T-helper 1 cell (primary cell): ENCODE measurements around the gene ZNF638.

Source experiments
- DNase-seq, 5 donors: peaks; one replicate each; pipeline ENCODE4 v3.0.0-alpha.2; 2012 to 2020

ZNF638 gene

DNA sequence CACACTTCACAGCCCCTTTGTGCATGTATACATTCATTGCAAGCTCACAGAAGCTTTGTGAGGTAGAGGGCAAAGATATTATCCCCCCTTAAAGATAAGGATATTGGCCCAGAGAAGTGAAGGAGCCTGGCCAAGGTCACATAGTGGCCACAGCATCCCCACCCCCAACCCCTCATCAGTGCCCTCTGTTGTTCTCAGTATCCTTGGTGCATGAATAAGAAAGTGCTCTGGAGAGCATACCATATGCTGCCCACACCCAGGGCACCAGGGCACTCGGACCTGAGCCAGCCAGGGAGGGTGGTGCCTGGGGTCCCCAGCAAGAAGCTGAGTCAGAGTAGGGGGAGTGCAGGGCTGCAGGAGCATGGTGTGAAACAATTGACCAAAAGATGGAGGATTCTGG is 125.0 kb downstream of the ZNF638 start:
- DNase-seq = no peak

DNA sequence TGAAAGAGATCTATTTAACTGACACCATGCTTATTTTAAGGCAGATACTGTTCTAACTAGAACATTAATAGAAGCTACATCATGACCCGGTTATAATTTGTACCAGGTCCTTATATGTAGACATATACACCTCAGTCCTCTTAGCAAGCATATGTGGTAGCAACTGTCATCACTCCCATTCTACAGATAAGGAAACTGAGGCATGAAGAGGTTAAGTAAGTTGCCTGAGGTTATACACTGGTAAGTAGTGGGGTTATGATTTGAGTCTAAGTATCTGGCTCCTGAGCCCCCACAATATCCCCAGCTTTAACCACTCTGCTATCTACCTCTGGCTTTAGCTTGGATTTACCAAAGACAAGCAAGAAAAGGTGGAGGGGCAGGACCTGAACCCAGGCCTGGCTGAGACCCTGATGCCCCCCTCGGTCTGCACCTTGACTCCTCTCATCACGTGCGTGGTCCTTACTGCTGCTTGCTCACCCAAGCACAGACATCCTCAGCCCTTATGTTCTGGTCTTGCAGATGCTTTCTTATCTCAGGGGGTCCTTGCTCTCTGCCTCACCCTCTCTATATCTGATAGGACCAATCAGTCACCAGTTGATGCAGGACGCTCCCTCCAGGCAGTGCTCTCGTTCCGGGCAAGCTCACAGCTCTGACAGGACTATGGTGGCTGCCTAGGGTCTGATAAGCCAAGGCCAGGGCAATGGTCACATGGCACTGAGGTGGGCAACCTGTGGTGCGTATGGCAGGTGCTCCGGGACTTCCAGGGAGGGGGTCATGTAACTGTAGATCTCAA is 125.7 kb downstream of the ZNF638 start:
- no peak for DNase-seq

GRCh38 chr2:71457923-71458322 is 126.3 kb downstream of the ZNF638 start:
- DNase-seq = no peak

DNA sequence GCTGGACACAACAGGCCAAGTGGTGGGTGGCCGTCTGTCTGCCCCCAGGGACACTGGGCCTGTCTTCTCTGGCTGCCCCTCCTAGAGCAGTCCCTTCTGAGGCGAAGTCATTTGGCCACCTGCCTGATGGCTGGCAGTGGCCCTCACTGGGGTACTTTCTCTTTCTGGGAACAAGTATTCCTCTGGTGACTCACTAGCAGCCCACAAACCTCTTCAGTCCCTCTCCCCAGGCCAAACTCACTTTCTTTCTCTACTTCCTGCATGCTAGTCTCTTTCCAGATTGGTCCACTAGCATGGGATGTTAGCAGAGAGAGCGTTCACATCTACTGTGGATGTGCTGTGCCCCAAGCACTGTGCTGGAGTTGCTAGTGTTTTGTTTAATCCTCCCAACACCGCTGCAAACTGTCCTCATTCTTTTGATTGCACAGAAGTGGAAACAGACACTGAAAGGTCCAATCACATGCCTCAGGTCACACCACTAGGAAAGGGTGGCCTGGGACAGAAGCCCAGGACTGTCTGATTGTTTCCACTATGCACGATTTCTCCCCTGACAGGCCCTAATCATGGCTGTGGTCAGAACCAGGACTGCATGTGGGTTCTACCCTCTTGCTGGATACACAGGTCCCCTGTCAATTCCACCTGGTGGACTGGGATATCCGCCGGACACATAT is 127.0 kb downstream of the ZNF638 start:
- DNase-seq = no peak

DNA sequence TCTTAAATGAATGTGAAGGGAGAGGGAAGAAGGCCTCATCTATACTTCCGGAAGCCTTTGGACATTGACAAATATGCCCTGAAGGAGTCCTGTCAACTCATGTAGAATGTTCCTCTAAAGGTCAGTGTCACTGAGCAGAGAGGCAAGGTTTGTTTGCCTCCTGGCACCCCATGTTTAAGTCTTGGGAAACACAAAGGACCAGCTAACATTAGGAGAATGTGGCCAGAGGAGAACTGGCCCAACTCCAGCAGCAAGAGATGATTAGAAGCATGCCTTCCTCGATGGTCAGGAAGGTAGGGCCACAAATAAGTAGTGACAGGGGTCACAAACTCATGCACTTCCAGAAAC is 127.5 kb downstream of the ZNF638 start:
- no peak for DNase-seq

DNA sequence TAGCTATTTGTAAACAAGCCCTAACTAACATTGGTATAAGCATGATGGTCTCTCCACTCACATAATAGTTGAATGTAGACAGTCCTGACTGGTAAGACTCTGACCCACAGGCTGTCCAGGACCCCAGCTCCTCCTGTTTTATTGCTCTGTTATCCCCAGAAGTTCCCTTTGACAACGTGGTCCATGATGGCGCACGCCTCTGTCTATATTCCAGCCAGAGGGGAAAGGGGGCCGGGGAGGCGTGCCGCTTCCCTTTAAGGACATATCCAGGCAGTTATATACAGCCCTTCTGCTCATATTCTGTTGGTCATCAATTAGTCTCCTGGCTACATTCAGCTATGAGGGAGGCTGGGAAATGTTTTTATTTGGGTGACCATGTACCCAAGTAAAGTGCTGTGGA is 128.5 kb downstream of the ZNF638 start:
- DNase-seq = no peak

- no peak for DNase-seq
Observed at GRCh38 chr2:71460595-71461303, 129.2 kb downstream of the ZNF638 start.

- DNase-seq = no peak
Observed at GRCh38 chr2:71461304-71461671, 129.7 kb downstream of the ZNF638 start.

DNA sequence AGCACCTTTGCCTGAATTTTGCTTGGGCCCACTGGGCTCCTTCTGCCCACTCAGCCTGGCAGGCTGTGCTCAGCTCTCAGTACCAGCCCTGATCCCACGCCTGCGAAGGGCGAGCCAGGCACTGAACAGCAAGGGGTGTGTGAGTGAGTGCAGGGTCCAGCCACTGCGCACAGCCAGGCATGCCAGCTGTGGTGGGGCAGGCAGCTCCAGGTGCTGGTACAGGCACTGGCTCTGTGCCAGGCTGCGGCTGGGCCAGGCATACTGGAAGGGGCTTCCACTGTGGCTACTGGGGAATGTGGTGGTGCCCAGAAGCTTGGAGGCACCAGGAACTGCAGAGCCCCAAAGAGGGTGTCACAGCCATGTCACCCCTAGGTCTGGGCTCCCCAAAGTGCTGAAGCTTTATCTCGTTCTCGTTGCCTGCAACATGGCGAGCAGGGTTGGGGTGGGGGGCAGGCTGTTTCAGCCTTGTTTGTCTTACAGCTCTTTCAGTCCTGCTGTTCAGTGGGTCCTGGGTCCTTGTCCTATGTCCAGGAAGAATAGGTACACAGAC is 130.5 kb downstream of the ZNF638 start:
- no peak for DNase-seq

GRCh38 chr2:71462641-71463341 is 131.2 kb downstream of the ZNF638 start:
- DNase-seq = no peak

DNA sequence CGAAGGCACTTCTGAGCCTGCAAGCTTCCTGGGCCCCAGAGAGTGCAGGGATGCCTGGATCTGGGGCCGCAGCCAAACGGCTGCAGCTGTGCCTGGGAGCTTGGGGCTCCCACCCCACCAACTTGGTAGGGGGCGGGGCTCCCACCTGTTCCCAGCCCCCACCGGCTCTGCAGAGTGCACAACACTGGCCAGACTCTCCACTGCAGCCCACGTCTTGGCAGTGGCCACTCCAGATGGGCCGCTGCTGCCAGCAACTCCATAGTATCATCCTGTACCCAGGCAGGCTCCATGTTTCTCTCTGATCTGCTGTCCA is 131.7 kb downstream of the ZNF638 start:
- no peak for DNase-seq

DNA sequence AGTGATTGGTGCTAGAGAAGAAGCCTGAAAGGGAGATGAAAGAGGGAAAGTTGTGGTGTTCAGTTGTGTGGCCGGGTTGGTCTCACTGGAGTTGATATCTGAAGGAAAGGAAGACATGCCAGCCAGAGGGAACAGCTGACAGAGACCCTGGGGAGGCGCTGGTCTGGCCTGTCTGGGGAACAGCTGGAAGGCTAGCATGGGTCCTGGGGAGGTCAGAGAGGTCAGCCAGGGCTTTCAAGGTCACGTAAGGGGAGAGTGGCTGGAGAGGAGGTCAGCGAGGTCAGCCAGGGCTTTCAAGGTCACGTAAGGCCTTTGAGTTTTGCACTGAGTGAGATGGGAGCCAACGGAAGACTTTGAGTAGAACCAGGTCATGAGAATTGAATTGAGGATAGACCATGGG is 132.8 kb downstream of the ZNF638 start:
- DNase-seq = no peak

- no peak for DNase-seq
Observed at GRCh38 chr2:71465356-71465755, 133.8 kb downstream of the ZNF638 start.

GRCh38 chr2:71465961-71466300 is 134.3 kb downstream of the ZNF638 start:
- DNase-seq = no peak

DNA sequence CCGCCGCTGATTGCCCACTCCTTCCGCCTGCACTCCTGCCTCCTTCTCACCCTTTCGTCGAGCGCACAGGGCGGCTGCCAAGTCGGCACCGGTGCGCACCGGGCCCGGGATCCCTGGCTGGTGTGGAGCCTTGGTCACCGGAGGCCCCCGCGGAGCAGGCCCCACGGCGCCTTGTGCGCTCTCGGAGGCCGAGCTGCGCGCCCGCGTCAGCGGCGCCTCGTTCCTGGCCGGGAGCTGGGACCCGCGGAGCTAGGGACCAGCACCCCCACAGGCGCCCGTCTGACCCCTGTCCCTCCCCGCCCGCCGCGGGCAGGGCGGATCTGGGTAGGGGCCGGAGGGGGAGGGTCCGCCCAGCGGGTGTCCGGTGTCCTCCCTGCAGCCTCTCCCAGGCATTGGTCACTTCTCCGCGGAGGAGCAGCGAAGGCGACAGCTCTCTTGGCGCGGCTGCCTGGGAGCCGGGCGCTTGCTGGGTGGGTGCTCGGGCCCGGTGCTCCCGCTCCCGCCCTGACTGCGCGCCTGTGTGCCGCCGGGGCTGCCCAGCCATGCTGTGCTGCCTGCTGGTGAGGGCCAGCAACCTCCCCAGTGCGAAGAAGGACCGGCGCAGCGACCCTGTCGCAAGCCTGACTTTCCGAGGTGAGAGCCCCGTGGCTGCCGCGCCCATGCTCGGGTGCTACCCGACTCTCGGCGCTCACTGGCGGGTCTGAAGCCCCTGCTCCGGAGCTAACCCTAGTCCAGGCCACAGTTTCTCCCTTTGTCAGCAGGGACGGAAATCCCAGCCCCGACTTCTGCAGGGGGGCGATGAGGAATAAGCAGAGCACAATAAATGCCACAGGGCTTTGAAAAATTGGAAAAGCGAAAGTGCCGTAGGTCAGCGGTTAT is 135.0 kb downstream of the ZNF638 start:
- no peak for DNase-seq

DNA sequence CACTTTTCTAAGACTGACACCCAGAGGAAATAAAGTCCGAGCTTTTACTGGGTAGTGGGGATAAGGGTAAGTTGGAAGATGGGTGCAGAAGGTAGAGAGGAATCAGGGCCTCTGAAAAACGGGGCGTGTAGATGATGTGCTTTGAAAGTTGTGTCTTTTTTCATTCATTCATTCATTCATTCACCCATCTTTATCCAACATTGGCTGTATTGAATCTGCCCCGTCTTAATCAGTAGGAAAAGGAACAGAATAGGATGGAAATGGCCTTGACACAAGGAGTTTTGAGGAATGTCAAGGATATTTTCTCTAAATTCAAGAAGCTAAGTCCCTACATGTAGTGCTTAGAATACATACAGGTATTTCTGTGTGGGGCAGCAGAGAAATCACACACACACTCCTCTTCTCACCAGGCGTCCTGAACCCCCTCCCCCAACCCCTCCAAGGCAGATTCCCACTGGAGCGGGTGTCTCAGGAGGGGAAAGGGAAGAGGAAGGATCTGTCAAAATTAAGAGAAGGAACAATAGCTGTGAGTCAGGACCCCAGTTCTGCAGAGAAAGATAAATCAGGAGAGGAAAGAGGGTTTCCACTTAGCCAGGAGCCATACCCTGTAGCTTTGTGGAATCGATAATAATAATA is 135.7 kb downstream of the ZNF638 start:
- no peak for DNase-seq

DNA sequence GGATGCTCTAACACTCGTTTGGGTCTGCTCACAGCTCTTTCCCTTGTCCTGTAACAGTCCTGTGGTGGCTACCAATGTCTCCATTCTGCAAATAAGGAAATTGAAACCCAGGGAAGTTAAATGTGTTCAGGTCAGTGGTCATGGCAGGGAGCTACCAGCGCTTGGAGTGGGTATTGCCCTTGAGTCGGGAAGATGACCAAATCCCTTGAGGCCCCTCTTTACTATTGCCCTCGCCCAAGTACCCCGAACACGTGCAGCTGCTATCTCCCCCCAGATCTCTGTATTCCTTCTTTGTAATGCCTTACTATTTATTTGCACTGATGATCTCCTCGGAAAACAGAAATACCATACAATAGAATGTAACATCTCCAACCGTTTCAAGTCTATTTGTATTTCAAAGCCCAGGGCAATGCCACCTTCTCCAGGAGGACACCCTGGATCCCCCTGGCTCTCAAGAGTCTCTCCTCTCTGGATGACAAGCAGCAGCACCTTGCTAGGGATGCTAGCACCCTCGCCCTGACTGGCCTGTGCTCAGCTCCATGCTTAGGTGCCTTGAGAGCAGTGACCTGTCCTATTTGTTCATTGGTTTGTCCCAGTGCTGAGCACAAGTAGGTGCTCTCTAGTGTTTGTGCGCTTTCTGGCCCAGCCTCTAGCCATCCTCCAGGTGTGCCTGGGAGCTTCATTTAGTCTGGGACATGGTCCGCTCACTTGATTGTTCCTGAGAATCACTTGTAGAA is 136.9 kb downstream of the ZNF638 start:
- DNase-seq = no peak

- DNase-seq = no peak
Observed at GRCh38 chr2:71469403-71470398, 138.1 kb downstream of the ZNF638 start.

GRCh38 chr2:71471276-71471675 is 139.7 kb downstream of the ZNF638 start:
- DNase-seq = no peak

GRCh38 chr2:71472019-71472418 is 140.4 kb downstream of the ZNF638 start:
- DNase-seq = no peak
